ENCODE measurements around the gene HNF1A.

HNF1A gene

DNA sequence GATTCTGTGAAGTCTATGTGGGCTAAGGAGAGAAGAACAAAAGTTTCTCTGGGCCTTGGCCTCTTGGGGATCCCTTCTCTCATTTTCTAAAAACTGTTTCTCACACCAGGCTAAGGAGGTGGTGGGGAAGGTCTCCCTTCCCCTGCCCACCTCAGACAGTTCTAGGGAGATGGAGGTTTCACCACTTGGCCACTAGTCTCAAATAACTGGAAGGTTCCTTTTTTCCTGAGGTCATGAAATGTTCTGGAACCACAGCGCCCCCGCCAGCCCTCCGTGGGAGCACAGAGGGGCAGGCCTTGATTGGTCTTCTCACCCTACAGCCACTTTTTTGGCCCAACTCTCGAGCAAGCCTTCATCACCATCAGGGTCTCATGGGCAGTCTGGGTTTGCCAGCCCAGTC is 25.3 kb downstream of the HNF1A start:
- Histone ChIP-seq H3K27ac (ENCODE audit: low read depth, low read length) (no peak overlapping the region), H3K4me3 (ENCODE audit: low read length) (no peak overlapping the region), H3K9ac (ENCODE audit: low read depth, low read length) (no peak overlapping the region), H3K27me3 (ENCODE audit: insufficient read depth, low read length) (no peaks in the 10 kb centered on the region), H3K36me3 (ENCODE audit: insufficient read depth, low read length) (peaks cover 58% of the 10 kb centered on the region), H3K9me3 (ENCODE audit: insufficient read depth, low read depth, low read length) (no peaks in the 10 kb centered on the region), H3K4me1 (ENCODE audit: insufficient read depth, low read length) (no peaks in the 10 kb centered on the region)
- 75% methylated on average over 4 of the region's 4 CpGs for WGBS

DNA sequence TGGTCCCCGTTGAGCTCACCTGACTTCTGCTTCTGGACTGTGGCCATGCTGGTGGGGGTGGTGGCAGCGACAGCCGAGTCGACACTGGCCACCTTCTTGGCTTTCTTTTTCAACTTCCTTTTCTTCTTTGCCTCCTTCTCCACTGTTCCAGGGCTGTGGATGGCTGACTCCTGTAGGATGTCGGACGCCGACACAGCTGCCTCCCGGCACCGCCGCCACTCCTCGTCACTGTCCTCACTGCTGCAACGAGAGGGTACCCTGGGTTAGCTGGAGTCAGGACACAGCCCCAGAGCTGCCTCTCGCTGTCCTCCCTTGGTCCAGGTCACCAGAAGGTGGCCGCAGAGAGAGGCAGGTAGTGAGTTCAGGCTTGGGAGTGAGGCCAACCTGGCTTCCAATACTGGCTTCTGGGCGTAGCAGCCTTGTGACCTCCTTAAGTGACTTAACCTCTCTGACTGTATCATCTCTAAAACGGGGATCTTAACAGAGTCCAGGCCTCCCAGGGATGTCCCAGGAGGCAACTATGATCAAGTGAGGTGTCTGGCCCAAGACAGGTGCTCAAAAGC is 26.0 kb downstream of the HNF1A start:
- Histone ChIP-seq H3K27ac (ENCODE audit: low read depth, low read length) (no peak overlapping the region), H3K9me3 (ENCODE audit: insufficient read depth, low read depth, low read length) (no peaks in the 10 kb centered on the region), H3K4me3 (ENCODE audit: low read length) (no peak overlapping the region), H3K27me3 (ENCODE audit: insufficient read depth, low read length) (no peaks in the 10 kb centered on the region), H3K4me1 (ENCODE audit: insufficient read depth, low read length) (no peaks in the 10 kb centered on the region), H3K9ac (ENCODE audit: low read depth, low read length) (no peak overlapping the region), H3K36me3 (ENCODE audit: insufficient read depth, low read length) (peaks cover 65% of the 10 kb centered on the region)
- 94% methylated on average over 16 of the region's 16 CpGs for WGBS

DNA sequence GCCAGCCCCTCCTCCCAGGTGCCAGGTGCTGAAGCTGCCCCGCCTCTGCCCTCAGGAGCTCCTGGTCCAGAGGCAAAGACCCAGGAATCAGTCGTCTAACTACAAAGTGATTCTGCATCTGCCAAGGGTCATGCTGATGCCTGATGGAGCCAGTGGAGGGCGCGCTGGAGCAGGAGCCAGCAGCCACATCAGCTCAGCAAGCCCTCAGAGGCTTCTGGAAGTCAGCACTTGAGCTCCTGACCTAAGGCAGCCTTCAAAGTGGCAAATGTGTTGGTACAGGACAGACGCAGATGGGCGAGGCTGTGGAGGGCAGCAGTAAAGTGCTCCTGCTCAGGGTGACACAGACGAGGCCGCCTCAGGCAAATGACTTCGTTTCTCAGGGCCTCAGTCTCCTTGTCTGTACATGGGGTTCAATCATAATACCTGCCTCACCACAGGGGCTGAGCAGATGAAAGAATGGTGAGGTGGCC is 27.0 kb downstream of the HNF1A start:
- Histone ChIP-seq H3K36me3 (ENCODE audit: insufficient read depth, low read length) (peaks cover 72% of the 10 kb centered on the region), H3K27ac (ENCODE audit: low read depth, low read length) (no peak overlapping the region), H3K4me3 (ENCODE audit: low read length) (no peak overlapping the region), H3K9me3 (ENCODE audit: insufficient read depth, low read depth, low read length) (no peaks in the 10 kb centered on the region), H3K4me1 (ENCODE audit: insufficient read depth, low read length) (no peaks in the 10 kb centered on the region), H3K9ac (ENCODE audit: low read depth, low read length) (no peak overlapping the region), H3K27me3 (ENCODE audit: insufficient read depth, low read length) (no peaks in the 10 kb centered on the region)
- 67% methylated on average over 9 of the region's 9 CpGs for WGBS

DNA sequence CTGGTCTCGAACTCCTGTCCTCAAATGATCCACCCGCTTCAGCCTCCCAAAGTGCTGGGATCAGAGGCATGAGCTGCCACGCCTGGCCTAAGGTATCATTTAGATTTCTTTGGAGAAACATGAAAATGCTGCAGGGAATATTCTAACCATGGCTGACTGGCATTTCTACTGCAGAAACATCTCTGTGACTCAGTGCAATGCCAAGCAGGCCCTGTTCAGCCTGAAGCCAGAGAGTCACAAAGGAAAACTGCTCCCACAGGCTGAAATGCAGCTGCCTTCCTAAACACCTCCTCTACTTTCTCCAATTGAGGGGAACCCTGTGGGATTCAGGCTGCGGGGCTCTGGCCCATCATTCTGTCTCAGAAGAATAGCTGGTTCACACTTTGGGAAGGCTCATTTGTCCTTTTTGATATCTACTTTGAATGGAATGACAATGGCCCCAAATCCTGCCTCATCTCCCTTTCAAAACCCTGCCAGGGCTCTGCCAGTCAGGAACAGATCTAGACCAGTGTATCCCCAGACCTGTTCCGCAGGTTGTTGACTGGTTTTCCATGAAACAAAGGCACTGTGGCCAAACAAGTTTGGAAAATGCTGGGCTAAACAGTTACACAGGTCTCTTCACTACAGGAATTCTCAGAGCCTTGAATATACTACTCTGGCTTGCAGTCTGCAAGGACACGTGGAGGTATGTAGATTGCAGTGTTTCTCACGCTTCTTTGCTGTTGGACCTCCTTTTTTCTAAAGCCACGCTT is 30.2 kb downstream of the HNF1A start:
- Histone ChIP-seq H3K36me3 (ENCODE audit: insufficient read depth, low read length) (peaks cover 79% of the 10 kb centered on the region), H3K4me1 (ENCODE audit: insufficient read depth, low read length) (no peaks in the 10 kb centered on the region), H3K27ac (ENCODE audit: low read depth, low read length) (no peak overlapping the region), H3K9me3 (ENCODE audit: insufficient read depth, low read depth, low read length) (no peaks in the 10 kb centered on the region), H3K4me3 (ENCODE audit: low read length) (no peak overlapping the region), H3K9ac (ENCODE audit: low read depth, low read length) (no peak overlapping the region), H3K27me3 (ENCODE audit: insufficient read depth, low read length) (no peaks in the 10 kb centered on the region)
- WGBS, result 92% methylated on average over 8 of the region's 8 CpGs

DNA sequence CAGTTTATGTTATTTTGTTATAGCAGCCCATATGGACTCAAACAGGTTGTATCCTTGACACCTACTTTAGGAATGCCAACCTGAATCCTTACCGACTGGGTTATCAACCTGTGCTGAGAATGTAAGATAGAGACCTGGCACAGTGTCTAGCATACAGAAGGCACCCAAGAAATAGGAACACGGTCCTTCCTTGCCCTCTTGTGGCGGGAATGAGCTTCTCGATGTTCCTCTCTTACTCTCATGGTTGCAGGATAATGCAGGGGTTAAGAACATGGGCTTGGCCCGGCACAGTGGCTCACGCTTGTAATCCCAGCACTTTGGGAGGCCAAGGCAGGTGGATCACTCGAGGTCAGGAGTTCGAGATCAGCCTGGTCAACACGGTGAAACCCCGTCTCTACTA is 31.4 kb downstream of the HNF1A start:
- Histone ChIP-seq H3K36me3 (ENCODE audit: insufficient read depth, low read length) (peaks cover 71% of the 10 kb centered on the region), H3K9ac (ENCODE audit: low read depth, low read length) (no peak overlapping the region), H3K4me1 (ENCODE audit: insufficient read depth, low read length) (no peaks in the 10 kb centered on the region), H3K27ac (ENCODE audit: low read depth, low read length) (no peak overlapping the region), H3K27me3 (ENCODE audit: insufficient read depth, low read length) (no peaks in the 10 kb centered on the region), H3K9me3 (ENCODE audit: insufficient read depth, low read depth, low read length) (no peaks in the 10 kb centered on the region), H3K4me3 (ENCODE audit: low read length) (no peak overlapping the region)
- 86% methylated on average over 10 of the region's 10 CpGs for WGBS

DNA sequence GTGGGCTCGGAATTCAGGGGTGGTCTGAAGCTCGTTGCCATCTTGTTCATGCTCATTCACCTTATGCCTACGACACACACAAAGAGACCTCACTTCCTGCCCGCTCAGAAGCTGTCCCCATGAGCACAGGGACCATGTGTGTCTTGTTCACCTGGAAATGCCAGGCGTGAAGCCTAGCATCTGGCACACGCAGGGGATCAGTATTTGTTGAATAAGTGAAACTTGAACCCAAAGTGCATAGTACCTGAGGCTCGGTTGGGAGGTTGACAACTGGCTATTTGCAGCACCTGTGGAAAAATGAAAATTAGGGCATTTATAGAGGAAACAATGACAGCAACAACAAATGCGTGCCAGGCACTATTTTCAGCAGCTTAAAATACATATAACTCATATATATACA is 32.5 kb downstream of the HNF1A start:
- no peaks in the 10 kb centered on the region for H3K9me3 ChIP-seq (ENCODE audit: insufficient read depth, low read depth, low read length)
- H3K9ac ChIP-seq (ENCODE audit: low read depth, low read length), result no peak overlapping the region
- H3K4me1 ChIP-seq (ENCODE audit: insufficient read depth, low read length), result peaks cover 8% of the 10 kb centered on the region; the same call in 1 of the 2 replicates
- H3K27me3 ChIP-seq (ENCODE audit: insufficient read depth, low read length), result no peaks in the 10 kb centered on the region
- no peak overlapping the region for H3K27ac ChIP-seq (ENCODE audit: low read depth, low read length)
- WGBS, result 95% methylated on average over 7 of the region's 8 CpGs
- peaks cover 65% of the 10 kb centered on the region for H3K36me3 ChIP-seq (ENCODE audit: insufficient read depth, low read length)
- H3K4me3 ChIP-seq (ENCODE audit: low read length), result no peak overlapping the region

DNA sequence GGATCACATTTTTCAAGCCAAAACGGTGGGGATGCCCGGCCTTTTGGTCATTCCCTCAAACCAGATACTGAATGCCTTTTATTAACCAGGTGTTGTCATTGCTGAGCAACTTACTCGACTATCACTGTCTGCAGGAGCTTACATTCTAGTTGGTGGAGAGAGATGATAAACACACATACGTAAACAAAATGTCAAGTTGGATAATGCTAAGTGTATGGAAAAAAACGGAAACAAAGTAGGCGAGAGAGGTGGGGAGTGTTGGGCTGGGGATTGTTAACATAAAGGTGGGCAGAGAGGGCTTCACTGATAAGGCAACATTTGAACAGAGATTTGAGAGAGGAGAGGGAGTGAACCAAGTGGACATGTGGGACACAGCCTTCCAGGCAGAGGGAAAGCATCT is 33.5 kb downstream of the HNF1A start:
- no peak overlapping the region for H3K9ac ChIP-seq (ENCODE audit: low read depth, low read length)
- H3K36me3 ChIP-seq (ENCODE audit: insufficient read depth, low read length), result peaks cover 58% of the 10 kb centered on the region
- H3K4me3 ChIP-seq (ENCODE audit: low read length), result no peak overlapping the region
- H3K27me3 ChIP-seq (ENCODE audit: insufficient read depth, low read length), result no peaks in the 10 kb centered on the region
- peaks cover 8% of the 10 kb centered on the region; the same call in 1 of the 2 replicates for H3K4me1 ChIP-seq (ENCODE audit: insufficient read depth, low read length)
- no peaks in the 10 kb centered on the region for H3K9me3 ChIP-seq (ENCODE audit: insufficient read depth, low read depth, low read length)
- no peak overlapping the region for H3K27ac ChIP-seq (ENCODE audit: low read depth, low read length)
- 97% methylated on average over 6 of the region's 6 CpGs for WGBS

DNA sequence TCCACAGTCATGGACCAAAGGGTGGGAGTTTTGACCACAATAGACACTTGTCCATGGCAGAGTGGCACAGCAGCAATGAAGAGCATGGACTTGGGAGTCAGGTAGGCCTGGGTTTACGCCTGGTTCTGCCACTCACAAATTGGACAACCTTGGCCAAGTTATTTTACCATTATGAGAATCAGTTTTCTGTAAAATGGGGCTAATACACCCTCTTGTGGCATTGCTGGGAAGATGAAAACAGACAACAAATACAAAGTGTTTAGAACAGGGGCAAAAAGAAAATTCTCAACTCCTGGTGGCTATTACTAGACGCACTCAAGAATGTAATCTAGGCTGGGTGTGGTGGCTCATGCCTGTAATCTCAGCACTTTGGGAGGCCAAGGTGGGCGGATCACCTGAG is 35.4 kb downstream of the HNF1A start:
- H3K4me1 ChIP-seq (ENCODE audit: insufficient read depth, low read length), result peaks cover 8% of the 10 kb centered on the region; the same call in 1 of the 2 replicates
- H3K9me3 ChIP-seq (ENCODE audit: insufficient read depth, low read depth, low read length), result no peaks in the 10 kb centered on the region
- 93% methylated on average over 3 of the region's 3 CpGs for WGBS
- H3K27ac ChIP-seq (ENCODE audit: low read depth, low read length), result no peak overlapping the region
- H3K4me3 ChIP-seq (ENCODE audit: low read length), result no peak overlapping the region
- H3K27me3 ChIP-seq (ENCODE audit: insufficient read depth, low read length), result no peaks in the 10 kb centered on the region
- peaks cover 40% of the 10 kb centered on the region for H3K36me3 ChIP-seq (ENCODE audit: insufficient read depth, low read length)
- no peak overlapping the region for H3K9ac ChIP-seq (ENCODE audit: low read depth, low read length)

DNA sequence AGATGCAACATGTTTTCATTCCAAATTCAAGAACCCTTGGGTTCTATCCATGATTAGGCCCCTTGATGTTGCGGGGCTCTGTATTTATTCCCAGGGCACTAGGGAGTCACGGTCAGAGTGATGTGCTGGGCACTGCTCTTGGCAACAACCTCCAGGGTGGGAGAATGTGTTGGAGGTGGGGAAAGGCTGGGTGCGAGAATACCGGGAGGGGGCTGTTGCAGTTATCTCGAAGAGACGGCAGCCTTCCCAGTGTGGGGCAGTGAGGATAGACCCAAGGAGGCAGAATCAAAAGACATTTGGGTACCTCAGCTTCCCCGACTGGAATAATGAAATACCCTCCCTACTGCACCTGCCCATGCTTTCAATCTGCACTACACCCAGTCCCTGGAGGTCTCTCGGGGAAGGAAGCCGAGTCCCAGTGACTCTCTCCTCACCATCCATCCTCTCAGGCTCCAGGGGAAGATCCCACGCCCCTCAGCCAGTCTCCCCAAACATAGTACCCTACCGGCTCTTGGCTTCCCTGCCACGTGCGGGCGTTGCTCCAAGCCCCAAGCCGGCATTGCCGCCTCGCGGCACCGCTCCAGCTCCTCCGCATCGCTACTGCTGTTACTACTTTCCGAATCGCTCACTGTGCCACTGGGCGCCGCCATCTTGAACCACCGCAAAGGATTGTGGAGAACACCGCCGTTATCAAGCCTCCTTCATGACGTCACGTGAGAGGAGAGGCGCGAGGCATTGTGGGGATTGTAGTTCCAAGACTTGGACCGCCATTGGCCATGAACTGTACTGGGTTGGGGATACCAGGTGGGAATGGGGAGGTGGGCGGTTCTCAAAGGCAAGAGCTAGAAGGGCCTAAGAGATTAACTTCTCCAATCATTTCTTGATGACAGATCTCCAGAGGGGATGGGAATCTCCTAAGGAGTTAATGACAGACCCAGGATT is 37.8 kb downstream of the HNF1A start, which contains the start of gene C12orf43:
C12orf43 (minus strand) TSS at position 663 of the 942 bp plus-strand sequence; CDS start at position 650, 13 bp downstream.
- H3K4me1 ChIP-seq (ENCODE audit: insufficient read depth, low read length), result peaks cover 8% of the 10 kb centered on the region; the same call in 1 of the 2 replicates
- WGBS, result 3% methylated on average over 34 of the region's 34 CpGs
- H3K4me3 ChIP-seq (ENCODE audit: low read length), result peak within 1 kb of the TSS; percentile 70
- H3K9me3 ChIP-seq (ENCODE audit: insufficient read depth, low read depth, low read length), result no peaks in the 10 kb centered on the region
- H3K27ac ChIP-seq (ENCODE audit: low read depth, low read length), result peak within 1 kb of the TSS; percentile 67
- peak within 1 kb of the TSS; percentile 82 for H3K9ac ChIP-seq (ENCODE audit: low read depth, low read length)
- H3K36me3 ChIP-seq (ENCODE audit: insufficient read depth, low read length), result peaks cover 20% of the 10 kb centered on the region
- no peaks in the 10 kb centered on the region for H3K27me3 ChIP-seq (ENCODE audit: insufficient read depth, low read length)

DNA sequence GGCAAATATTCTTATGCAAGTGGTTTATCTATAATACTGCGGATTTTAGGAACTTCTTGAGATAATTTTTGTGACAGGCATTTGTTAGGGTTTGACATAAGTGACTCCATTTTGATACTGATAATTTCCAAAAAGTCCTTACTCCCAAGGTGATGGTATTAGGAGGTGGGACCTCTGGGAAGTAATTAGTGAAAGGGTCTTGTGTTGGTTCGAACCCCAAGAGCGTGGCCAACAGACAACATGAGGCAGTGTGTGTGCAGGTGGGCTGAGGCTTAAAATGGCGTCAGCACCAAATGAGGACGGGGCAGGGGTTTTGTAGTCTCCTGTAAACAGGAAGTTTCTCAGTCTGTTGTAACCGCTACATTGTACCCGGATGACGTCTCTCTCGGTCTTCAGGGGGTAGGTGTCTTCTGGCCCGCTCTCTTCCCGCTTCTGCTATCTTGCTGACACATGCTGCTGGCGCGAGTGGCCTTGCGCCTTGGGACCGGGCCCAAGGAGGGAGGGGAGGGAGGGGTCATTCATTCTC is 39.7 kb downstream of the HNF1A start:
- Histone ChIP-seq H3K27me3 (ENCODE audit: insufficient read depth, low read length) (no peaks in the 10 kb centered on the region), H3K4me1 (ENCODE audit: insufficient read depth, low read length) (peaks cover 8% of the 10 kb centered on the region; the same call in 1 of the 2 replicates), H3K36me3 (ENCODE audit: insufficient read depth, low read length) (peaks cover 8% of the 10 kb centered on the region), H3K27ac (ENCODE audit: low read depth, low read length) (no peak overlapping the region), H3K9ac (ENCODE audit: low read depth, low read length) (no peak overlapping the region), H3K9me3 (ENCODE audit: insufficient read depth, low read depth, low read length) (no peaks in the 10 kb centered on the region), H3K4me3 (ENCODE audit: low read length) (no peak overlapping the region)
- WGBS, result 92% methylated on average over 15 of the region's 15 CpGs
